GM18870 (cell line): Measurements from ENCODE around the gene ZBP1.

ENCODE experiments used
- ATAC-seq: cut with Tn5 transposase; IDR thresholded peaks from one replicate; pipeline ENCODE4 v1.9.1; 2021; ENCODE audit warnings: moderate library complexity; ENCODE audit not compliant: unreplicated experiment

ZBP1 gene

DNA sequence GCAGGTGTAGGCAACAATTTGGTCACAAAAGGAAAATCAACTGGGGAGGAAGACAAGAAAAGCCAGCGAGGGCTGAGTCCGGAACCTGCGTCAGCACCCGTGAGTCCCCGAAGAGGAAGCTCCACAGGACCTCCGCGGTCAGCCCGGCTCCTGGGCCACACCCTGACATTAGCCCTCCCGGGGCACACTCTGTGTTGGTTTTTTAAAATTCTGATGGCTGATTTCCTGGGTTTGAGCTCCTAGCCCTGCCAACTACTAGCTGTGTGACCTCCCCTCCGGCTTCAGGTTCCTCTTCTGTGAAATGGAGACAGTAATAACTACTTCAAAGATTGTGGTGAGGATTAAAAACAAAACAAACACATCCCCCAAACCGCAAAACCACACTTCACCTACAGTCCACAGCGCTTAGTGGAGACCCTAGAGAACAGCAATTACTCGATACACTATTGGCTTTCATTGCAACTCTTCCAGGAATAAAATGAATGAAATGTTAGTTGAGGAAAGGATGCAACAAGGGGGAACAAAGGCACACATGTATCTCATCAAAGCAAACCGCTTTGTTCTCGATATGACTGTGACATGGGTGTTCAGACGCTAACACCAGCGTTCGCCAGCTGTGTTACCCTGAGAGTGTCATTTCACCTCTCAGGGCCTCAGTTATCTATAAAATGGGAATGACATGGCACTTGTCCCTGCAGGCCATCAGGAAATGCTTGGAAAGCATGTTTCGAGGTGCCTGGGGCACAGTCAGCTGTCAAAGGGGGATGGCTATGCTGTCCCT lies 985 bp downstream of the ZBP1 start:
- peak; percentile 71 for ATAC-seq

DNA sequence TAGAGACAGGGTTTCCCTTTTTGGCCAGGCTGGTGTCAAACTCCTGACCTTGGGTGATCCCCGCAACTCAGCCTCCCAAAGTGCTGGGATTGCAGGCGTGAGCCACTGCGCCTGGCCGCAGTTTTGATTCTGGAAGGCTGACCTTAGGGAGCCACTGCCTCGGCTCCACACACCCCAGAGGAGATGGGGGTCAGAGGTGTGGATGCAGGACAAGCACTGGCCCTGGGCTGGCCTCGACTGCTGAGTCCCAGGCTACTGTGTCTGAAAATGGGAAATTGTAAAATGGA lies 1.5 kb downstream of the ZBP1 start:
- ATAC-seq, result no peak

DNA sequence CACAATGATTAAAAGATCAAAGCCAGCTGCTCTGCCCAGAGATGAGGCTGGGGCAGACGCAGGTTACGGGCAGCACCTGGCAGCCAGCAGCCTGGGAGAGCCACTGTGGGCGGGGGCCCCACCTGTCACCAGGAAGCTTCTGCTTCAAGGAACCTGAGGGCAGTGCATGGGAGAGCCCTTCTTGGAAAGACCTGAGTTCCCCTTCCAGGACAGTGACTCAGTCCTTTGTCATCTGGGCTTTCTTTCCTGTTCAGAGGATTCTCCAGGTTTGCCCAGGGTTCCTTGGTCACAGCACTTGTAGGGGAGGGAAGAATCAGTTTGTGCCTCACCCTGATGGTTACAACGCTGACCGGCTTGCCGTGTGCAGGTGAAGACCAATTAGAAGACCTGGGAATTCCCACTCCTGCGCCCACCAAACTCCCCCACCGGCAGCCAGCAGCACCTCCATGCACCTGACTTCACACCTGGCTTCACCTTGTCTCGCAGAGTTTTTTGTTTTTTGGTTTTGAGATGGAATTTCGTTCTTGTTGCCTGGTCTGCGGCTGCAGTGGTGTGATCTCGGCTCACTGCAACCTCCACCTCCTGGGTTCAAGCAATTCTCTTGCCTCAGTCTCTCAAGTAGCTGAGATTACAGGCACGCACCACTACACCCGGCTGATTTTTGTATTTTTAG lies 2.0 kb downstream of the ZBP1 start:
- no peak for ATAC-seq

DNA sequence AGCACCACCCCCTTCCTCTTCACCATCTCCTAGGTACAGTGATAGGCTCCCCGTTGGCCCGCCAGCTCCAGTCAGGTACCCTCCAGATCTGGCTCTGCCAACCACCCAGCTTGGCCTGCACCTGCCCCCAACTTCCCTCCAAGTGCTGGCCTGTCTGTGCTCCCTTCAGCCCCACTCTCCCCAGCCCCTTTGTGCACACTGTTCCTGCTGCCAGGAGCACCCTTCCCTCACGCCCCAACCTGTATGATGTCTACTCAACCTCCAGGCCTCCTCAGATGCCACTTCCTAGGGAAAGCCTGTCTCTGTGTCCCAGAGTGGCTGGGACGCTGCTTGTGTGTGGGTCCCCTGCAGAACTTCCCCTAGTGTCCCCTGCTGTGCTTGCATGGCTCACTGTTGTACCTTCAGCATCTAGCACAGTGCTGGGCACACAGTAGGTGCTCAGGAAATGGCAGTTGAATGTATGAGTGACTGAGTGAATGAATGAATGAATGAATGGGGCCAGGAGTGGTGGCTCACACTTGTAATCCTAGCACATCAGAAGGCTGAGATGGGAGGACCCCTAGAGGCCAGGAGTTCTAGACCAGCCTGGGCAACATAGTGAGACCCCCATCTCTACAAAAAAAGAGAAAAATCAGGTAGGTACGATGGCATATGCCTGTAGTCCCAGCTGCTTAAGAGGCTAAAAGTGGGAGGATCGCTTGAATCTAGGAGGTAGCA lies 3.0 kb downstream of the ZBP1 start:
- ATAC-seq, result no peak

DNA sequence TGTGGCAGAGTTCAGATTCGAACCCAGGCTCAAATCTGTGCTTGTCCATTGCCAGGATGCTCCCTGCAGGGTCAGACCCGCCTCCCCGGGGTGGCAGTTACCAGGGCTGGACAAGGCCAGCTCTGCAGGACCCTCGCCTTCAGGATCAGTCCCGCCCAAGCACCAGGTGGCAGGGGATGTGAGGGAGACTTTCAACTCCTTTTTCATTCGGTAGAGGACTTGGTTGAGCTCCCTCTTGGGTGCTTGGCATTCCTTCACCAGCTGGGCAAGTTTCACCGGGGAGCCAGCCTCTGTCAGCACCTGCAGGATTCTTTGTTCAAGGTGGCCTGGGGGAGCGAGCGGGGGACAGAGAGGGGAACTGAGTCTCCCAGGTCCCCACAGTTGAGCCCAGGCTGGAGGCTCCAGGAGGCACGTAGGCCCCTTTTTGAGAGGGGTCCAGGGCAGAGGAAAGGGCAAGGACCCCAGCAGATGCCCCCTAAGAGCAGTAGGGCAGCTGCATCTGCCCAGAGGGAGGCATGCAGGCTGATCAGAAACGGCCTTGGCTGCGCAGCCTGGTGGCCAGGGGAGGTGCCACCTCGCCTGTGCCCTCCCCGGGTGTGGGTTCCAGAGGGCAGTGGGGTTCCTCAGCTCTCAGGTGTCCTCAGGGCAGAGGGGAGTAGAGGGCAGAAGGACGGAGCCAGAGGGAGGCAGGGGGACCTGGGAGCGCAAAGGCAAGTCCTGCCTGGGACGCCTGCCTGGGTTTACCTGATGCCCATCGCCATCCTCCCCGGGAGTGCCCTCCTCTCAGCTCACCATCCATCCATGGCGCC lies 3.9 kb downstream of the ZBP1 start:
- ATAC-seq, result no peak

DNA sequence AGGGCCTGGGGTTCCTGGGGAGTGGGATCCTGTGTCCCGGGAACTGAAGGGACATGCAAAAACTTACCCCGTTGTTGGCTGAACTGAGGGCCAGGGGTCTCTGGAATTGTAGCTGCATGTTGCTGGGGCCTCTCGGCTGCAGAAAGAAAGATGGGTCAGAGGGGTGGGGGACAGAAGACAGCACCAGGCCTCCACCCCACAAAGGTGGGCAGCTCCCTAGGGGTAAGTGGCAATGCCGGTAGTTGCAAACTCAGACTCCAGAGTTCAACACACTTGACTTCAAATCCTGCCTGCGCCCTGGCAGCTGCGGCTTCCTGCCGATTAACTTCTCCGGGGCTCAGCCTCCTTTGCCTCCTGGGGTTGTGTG lies 4.8 kb downstream of the ZBP1 start:
- no peak for ATAC-seq

DNA sequence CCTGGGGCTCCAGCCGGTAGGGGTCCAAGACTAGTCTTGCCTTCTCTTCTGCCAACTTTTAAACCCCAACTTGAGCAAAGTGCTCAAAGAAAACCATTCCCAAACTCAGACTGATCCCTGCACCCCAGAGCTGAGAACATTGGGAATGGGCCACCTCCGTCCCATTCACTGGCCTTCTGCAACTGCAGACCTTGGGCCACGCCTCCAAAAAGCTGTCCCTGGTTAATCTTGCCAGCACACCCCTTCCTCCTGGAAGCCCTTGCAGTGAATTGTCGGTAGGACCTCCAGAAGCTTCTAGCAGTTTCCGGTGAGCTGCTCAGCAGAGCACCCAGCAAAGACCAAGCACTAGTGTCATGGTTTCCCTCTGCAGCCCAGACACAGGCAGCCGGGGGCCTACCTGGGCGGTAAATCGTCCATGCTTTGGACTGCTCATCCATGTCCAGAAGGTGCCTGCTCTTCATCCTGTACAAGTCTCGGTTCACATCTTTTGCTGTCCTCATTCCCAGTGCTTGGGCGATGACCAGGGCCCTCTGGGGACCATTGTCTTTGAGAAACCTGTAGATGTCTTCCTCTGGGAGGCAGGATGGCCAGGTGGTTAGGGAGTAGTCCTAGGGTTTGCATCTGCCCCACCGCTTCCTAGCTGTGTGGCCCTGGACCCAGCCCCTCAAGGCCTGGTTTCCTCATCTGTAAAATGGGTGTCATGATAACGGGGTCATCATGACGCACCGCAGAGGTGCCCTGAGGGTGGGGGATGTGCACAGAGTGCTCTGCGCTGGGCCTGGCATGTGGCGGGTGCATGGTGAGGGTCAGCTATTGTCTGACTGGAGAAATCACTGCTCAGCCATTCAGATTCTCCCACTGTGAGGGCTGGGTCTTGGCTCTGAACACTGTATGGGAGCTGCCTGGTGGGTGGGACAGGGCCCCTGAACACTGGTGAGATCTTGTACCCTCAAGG lies 5.5 kb downstream of the ZBP1 start:
- no peak for ATAC-seq

DNA sequence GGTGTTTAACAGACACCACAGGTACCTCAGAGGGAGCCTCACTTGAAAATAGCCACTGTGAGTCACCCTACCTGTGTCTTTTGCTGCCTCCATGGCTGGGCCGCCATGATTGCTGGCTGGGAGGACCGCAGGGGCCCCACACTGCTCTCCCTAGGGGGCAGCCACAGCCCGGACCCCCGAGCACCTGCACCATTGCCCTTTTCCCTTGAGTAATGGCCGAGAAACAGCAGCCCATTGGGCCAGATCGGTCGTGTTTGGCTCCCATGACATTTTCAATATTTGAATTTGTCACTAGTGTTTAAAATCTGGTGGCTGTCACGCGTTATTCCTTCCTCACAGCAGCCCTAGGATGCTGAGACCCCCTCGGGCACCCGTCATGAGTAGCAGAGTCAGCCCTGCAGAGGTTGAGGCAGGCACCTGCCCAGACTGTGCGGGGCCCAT lies 6.7 kb downstream of the ZBP1 start:
- ATAC-seq, result no peak

DNA sequence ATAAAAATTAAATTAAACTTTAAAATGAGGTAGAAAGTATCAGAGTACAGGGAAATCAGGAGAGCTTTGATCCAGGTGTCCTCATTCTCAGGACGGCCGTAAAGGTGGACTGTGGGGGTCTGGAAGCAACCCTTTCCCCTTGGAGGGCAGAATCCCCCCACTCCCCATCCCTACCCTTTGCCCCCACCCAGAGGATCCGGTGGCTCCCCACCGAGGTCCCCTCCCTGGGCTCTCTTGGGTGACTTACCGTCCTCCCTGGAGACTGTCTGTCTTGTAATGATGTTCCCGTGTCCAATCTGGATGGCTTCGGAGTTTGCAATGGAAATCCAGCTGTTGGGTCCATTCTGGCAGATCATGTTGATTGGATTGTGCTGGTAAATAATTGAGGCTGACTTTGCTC lies 7.3 kb downstream of the ZBP1 start:
- no peak for ATAC-seq

DNA sequence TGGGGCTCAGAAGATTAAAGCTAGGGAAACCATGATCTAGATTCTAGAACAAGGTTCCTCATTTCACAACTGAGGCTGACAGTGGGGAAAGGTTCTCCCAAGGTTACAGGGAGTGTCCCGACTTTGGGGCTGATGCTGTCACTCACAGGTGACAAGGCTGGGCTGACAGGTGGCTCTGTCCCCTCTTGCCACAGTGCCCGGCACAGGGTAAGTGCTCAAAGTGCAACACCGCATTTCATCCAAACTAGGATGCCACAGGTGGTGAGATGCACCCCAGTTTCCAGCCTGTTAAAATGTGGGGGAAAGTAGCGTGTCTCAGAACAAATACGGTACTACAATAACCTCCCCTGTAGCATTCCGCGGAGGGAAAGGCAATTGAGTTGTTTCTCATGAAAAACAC lies 7.8 kb downstream of the ZBP1 start:
- ATAC-seq, result no peak

DNA sequence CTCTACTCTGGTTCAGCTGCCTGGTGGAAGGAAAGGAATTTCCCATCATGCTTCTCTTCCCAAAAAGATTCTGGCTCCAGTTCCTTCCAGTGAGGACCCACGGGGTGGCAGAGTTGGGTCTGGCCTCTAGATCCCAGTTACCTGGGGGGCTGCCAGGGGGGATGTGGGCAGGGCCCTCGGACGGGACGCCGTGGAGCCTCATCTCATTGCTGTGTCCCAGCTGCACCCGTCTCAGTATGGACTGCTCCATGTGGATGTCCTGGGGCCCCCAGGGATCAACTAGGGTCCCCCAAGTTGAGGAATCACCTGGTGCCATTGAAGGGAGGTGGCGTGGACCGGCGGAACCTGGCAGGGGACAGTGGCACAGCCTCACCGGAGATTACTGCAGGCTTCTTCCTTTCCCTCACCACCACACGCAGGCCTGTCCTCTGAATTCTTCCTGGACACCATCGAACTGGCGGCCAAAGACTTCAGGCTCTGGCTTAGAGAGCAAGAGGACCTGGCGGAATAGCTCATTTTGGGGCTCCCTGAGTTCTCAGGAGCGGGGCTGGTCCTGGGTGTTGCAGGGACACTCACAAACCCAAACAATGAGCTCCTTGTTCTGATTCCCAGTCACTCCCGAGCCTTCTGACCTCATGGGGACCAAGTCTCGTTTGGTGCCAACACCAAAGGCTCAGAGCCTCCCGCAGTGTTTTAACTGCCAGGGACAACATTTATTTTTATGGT lies 8.5 kb downstream of the ZBP1 start:
- ATAC-seq, result no peak

DNA sequence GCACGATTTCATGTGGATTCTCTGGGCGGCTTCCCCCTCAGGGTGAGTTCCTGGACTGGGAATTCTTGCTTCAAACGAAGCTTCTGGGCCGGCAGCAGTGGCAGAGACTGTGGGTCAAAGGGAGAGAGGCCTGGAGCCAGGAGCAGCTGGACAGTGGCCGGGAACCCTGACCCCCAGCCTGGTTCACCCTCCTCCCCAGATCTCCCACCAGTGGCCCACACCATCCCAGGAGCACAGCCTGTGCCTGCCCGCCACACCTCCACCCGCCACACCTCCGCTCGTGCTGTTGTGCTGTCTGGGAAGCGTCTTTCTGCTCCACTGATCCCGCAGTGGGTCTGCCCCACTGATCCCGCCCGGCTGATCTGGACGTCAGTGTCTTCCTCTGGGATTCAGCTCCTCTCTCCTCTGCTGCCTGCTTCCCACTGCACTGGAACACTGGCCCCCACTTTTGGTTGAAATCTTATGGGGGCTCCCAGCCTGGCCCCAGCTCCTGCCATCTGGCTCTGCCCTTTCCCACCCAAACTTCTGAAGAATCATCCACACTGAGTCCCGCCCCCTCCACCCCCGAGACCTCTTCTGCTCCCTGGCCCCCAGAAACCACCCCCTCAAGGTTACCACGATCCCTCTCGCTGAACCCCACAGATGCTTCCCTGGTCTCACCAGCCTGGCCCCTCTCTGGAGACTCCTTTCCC lies 9.8 kb downstream of the ZBP1 start:
- no peak for ATAC-seq

DNA sequence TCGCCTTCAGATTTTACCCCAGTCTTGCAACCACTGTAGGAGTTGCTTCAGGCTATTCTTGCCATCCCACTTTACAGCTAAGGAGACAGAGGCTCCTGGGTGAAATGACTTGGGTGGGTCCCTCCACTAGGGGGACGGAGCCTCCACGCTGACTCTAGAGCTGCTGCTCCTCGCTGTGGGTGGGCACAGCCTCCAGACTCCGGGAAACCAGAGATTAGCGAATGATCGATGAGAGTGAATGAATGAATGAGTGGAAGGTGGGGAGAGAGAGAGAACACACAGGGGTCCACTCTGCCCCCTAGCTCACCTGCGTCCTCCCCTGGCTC lies 10.4 kb downstream of the ZBP1 start:
- no peak for ATAC-seq

DNA sequence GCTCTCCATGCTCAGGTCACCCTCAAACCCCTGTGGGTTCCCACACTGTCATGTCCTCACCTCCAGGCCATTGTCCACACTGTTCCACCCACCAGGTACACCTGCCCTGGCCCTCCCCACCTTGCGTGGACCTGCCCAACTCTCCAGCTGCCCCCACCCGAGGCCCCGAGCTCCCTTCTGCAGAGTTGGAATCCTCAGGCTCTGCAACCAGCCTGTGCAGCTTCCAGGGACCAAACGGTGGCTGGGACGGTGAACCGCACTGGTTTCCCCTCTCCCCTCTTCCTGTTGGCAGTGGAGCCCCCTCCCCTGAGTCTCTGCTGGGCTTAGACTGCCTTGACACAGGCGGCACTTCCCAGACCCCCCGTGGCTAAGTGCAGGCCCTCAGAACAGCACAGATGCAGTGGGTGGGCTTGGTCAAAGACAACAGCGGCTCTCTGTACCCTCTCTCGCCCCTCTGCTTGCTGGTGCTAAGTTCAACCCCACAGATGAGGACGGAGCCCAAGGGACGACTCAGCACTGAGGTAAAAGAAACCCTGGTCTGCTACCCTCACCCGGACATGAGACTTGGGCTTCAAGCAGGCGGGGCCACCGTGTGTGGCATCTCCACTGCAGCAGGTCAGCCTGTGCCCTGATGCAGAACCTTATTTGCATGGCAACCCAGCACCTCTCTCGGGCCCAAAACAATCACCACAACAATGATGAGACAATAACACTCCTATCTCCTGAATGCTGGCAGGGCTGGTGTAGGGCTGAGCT lies 11.0 kb downstream of the ZBP1 start:
- ATAC-seq, result no peak

DNA sequence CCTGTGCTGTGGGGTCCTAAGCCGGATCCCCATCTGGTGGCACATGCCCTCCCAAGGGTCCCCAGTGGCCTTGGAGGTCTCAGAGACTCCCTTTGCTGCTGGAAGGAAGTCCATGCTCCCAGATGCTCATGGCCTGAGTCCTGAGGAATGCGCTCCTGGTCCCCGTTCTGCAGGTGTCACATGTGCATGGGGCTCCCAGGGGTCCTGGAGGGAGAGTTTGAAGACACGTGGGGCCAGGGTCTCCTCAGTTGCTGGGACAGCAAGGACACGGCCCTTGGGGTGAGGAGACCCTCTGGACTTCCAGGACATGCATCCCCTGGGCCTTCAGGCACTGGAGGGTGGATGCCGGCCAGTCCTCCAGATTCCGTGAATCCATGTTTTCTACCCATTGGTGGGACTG lies 11.7 kb downstream of the ZBP1 start:
- no peak for ATAC-seq

DNA sequence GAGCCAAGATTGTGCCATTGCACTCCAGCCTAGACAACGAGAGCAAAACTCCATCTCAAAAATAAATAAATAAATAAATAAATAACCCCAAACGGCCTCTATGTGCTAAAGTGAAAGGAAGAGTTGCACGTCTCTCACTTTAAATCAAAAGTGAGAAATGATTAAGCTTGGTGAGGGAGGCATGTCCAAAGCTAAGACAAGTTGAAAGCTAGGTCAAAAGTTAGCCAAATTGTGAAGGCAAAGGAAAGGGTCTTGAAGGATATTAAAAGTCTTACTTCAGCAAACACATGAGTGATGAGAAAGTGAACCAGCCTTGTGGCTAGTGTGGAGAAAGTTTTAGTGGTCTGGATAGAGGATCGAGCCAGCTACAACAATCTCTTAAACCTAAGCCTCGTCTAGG lies 14.3 kb downstream of the ZBP1 start:
- ATAC-seq, result no peak

DNA sequence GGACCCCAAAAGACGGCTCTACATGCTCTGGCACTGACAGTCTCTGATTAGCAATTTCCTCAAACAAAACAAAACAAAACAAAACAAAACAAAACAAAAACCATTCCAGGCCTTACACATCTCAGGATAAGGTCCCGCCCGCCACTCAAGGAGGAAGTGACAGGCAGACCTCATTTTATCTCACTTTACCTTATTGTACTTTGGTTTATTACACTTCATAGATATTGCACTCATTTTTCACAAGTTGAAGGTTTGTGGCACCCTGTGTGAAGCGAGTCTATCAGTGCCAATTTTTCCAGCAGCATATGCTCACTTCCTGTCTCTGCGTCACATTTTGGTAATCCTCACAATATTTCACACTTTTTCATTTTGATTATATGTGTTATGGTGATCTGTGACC lies 15.2 kb downstream of the ZBP1 start:
- no peak for ATAC-seq

DNA sequence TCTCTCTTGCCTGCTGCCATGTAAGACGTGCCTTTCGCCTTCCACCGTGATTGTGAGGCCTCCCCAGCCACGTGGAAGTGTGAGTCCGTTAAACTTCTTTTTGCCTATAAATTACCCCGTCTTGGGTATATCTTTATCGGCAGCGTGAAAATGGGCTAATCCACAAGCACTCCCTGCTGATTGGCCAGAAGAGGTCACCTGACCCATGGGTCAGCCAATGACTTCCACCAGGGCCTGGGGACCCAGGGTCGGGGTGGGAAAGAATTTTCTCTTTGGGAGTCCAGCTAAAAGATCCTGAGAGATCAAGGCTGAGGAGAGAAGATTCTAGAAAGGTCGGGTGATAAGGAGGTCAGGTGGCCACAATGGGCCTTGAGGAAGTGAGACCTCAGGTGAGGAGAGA lies 17.1 kb downstream of the ZBP1 start:
- ATAC-seq, result no peak

DNA sequence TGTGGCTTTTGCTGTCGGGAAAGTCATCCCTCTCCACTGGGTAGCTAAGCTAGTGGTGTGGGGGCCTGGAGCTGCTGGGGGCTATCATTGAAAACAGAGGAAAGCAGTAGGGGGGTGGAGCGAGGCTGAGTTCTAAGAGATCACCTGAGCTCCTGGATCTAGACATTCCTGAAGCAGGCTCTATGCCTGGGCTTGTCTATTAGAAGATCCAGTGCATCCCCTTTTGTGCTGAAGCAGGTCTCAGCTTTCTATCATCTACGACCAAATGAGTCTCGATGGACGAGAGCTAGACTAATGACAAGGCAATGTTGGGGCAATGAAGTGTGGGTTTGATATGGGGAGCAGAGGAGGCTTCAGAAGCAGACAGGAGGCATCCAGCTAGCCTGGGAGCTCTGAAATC lies 18.5 kb downstream of the ZBP1 start:
- no peak for ATAC-seq
